Bronchial epithelial cell (primary cell): ENCODE results near the gene KPTN. TPM values are rescaled to one million over a fixed set of nuclear protein-coding genes. Genes with fewer than 3 reads are reported as not detected.

Source experiments
- DNase-seq: peaks from one replicate; pipeline ENCODE4 v3.0.0-alpha.2; 2010; ENCODE audit warnings: low read depth
- FAIRE-seq: peaks from 2 replicates; lab custom pipeline; 2011; peaks lifted over from hg19 to GRCh38; lab: Jason Lieb, UNC
- H3K27me3 ChIP-seq: 2 replicates; pipeline ENCODE4 v1.5.1; 2011; ENCODE audit warnings: low read length; ENCODE audit not compliant: control insufficient read depth, insufficient read depth
- H3K36me3 ChIP-seq: 2 replicates; pipeline ENCODE4 v1.5.1; 2011; ENCODE audit warnings: low read length; ENCODE audit not compliant: control insufficient read depth, insufficient read depth
- H3K4me3 ChIP-seq: 2 replicates; pipeline ENCODE4 v1.5.1; 2011; ENCODE audit warnings: mild to moderate bottlenecking, low read depth, low read length, control low read depth
- total RNA-seq: library from RNA; depleted of rRNA; stranded (reverse); fragments of >200 nt; gene quantifications from 2 replicates; pipeline ENCODE4 v1.2.1, GENCODE V29; 2014
- TF ChIP-seq, protein P1 (sequence below): IDR thresholded peaks from 2 replicates; pipeline ENCODE4 v1.5.1; 2011; ENCODE audit warnings: mild to moderate bottlenecking, moderate library complexity, low read length, control low read depth, inconsistent platforms; ENCODE audit not compliant: insufficient read depth, severe bottlenecking

Gene KPTN
- total RNA-seq, 1 donor from 2014 or later, result 2.1 TPM

DNA sequence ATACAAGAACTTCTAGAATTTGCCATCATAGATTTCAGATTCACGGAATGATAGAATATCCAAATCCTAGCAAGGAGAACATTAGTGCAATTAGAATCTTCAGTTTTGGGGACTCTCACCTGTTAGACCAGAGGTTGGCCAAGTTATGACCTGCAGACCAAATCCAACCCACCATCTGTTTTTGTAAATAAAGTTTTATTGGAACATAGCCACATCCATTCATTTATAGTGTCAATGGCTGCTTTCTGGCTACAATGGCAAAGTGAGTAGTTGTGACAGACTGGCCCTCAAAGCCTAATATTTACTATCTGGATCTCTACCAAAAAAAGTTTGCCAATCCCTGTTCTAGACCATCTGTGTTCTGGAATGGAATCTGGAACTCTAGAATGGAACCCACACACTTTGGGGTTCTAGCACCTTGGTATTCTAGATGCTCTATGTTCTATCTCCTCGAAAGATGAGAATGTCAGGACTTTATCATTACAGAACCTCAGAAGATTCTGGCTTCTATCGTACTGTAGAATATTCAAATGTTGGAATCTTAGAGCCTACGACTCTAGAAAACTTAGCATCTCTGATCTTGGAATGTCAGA, 2.5 kb downstream of the KPTN start:
- Histone ChIP-seq H3K36me3 (no peaks in the 10 kb centered on the region), H3K4me3 (no peak overlapping the region), H3K27me3 (no peaks in the 10 kb centered on the region)
- DNase-seq (no peak), FAIRE-seq (no peak)
- TF ChIP-seq, protein P1, sequence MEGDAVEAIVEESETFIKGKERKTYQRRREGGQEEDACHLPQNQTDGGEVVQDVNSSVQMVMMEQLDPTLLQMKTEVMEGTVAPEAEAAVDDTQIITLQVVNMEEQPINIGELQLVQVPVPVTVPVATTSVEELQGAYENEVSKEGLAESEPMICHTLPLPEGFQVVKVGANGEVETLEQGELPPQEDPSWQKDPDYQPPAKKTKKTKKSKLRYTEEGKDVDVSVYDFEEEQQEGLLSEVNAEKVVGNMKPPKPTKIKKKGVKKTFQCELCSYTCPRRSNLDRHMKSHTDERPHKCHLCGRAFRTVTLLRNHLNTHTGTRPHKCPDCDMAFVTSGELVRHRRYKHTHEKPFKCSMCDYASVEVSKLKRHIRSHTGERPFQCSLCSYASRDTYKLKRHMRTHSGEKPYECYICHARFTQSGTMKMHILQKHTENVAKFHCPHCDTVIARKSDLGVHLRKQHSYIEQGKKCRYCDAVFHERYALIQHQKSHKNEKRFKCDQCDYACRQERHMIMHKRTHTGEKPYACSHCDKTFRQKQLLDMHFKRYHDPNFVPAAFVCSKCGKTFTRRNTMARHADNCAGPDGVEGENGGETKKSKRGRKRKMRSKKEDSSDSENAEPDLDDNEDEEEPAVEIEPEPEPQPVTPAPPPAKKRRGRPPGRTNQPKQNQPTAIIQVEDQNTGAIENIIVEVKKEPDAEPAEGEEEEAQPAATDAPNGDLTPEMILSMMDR, result no peak

- FAIRE-seq, result no peak
- no peak overlapping the region for H3K4me3 ChIP-seq
- TF ChIP-seq, protein P1, result no peak
Measured at GRCh38 chr19:47480658-47481057, 3.4 kb downstream of the KPTN start.

GRCh38 chr19:47479701-47480503, 4.1 kb downstream of the KPTN start:
- no peak overlapping the region for H3K4me3 ChIP-seq
- DNase-seq (no peak), FAIRE-seq (no peak)
- H3K36me3 ChIP-seq, result no peaks in the 10 kb centered on the region
- TF ChIP-seq, protein P1, result no peak
- H3K27me3 ChIP-seq, result no peaks in the 10 kb centered on the region

More at GRCh38 chr19:47480658-47481057, 3.4 kb downstream of the KPTN start:
- Histone ChIP-seq H3K27me3 (no peaks in the 10 kb centered on the region), H3K36me3 (no peaks in the 10 kb centered on the region)
- no peak for DNase-seq

DNA sequence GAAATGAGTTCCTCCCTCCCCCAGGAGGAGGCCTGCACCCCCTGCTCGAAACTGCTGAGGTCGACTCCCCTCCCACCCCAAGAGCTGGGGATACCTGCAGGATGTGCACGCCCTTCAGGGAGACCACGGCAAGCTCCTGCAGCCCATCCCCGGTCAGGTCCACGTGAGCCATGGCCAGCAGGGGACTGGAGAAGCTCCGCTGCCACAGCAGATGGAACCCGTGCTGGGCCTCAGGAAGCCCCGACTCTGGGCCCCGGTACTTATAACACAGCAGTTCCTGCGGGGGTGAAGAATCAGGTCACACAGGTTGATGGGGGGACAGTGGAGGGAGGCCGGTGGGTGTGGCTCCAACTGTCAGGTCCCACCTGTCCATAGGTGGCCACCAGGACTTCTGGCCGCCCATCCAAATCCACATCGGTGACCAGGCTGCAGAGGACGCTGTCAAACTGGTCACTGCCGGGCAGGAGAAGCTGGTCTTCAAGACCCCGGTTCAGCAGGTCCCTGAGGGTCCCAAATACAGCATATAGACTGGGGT, 7.5 kb downstream of the KPTN start:
- TF ChIP-seq, protein P1, result no peak
- DNase-seq (no peak), FAIRE-seq (no peak)
- Histone ChIP-seq H3K4me3 (no peak overlapping the region), H3K27me3 (peaks cover 1% of the 10 kb centered on the region), H3K36me3 (no peaks in the 10 kb centered on the region)

DNA sequence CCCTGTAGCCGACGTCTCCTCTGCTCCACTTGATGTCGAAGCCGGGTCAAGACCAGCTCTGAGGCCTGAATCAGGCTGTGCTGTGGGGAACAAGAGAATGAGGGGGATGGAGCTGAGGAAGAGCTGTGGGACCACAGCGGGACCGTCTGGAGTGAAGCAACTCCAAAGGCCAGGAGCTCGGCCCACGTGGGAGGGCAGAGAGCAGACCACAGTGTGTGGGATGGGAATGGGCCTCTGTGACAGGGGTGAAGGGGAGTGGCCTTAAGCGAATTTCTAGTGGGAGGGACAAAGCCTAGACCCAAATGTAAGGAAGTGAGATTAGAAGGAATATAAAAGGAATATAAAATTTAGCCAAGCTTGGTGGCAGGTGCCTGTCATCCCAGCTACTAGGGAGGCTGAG, 8.6 kb downstream of the KPTN start:
- FAIRE-seq (no peak), DNase-seq (no peak)
- no peaks in the 10 kb centered on the region for H3K36me3 ChIP-seq
- TF ChIP-seq, protein P1, result no peak
- H3K27me3 ChIP-seq, result peaks cover 9% of the 10 kb centered on the region
- H3K4me3 ChIP-seq, result no peak overlapping the region
